Fibroblast of pulmonary artery (primary cell): ENCODE data around the gene EPHX1.

Experiments used
- DNase-seq: peaks from one replicate; pipeline ENCODE4 v3.0.0-alpha.2; 2010; ENCODE audit warnings: low read depth
- H3K4me3 ChIP-seq: replicated peaks from 2 replicates; pipeline ENCODE4 v1.5.1; 2011; ENCODE audit warnings: low read depth, mild to moderate bottlenecking, control low read depth, low read length, moderate library complexity
- TF ChIP-seq, protein P1 (sequence below): IDR thresholded peaks from 2 replicates; pipeline ENCODE4 v1.5.1; 2011; ENCODE audit warnings: mild to moderate bottlenecking, control low read depth, low read length, inconsistent platforms; ENCODE audit errors: missing control alignments

The EPHX1 gene

DNA sequence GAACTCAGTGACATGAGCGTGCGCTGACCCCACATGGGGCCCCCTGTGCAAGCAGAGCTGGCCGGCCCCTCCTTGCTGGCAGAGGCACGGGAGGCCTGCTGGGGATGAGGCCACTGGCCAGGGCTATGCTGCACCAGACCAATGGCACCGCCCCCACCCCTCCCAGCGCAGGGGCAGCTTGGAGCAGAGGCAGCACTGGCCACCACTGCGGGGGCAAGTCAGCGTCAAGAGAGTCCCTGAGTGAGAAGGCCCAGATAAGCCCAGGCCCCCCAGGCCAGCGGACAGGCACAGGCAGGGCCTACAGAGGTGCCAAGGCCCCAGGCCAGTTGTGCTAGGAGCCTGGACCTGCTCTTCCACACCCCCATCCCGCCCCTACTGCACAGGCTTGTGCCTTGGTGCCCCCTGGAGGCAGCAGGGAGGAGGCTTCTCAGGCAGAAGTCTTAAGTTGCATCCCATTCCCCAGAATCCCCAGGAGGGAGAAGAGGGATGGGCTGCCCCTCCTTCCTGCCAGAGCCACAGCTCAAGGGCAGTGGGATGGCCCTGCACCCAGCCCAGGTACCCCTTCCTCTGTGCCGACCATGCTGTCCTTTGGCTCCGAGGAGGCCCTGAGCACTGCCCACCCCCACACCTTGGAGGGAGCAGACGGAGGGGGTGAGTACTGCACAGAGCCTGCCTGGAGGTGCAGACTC, 35.8 kb downstream of the EPHX1 start:
- TF ChIP-seq, protein P1, sequence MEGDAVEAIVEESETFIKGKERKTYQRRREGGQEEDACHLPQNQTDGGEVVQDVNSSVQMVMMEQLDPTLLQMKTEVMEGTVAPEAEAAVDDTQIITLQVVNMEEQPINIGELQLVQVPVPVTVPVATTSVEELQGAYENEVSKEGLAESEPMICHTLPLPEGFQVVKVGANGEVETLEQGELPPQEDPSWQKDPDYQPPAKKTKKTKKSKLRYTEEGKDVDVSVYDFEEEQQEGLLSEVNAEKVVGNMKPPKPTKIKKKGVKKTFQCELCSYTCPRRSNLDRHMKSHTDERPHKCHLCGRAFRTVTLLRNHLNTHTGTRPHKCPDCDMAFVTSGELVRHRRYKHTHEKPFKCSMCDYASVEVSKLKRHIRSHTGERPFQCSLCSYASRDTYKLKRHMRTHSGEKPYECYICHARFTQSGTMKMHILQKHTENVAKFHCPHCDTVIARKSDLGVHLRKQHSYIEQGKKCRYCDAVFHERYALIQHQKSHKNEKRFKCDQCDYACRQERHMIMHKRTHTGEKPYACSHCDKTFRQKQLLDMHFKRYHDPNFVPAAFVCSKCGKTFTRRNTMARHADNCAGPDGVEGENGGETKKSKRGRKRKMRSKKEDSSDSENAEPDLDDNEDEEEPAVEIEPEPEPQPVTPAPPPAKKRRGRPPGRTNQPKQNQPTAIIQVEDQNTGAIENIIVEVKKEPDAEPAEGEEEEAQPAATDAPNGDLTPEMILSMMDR = peak; percentile 82
- peak; percentile 87 for DNase-seq
- H3K4me3 ChIP-seq = no peak overlapping the region

DNA sequence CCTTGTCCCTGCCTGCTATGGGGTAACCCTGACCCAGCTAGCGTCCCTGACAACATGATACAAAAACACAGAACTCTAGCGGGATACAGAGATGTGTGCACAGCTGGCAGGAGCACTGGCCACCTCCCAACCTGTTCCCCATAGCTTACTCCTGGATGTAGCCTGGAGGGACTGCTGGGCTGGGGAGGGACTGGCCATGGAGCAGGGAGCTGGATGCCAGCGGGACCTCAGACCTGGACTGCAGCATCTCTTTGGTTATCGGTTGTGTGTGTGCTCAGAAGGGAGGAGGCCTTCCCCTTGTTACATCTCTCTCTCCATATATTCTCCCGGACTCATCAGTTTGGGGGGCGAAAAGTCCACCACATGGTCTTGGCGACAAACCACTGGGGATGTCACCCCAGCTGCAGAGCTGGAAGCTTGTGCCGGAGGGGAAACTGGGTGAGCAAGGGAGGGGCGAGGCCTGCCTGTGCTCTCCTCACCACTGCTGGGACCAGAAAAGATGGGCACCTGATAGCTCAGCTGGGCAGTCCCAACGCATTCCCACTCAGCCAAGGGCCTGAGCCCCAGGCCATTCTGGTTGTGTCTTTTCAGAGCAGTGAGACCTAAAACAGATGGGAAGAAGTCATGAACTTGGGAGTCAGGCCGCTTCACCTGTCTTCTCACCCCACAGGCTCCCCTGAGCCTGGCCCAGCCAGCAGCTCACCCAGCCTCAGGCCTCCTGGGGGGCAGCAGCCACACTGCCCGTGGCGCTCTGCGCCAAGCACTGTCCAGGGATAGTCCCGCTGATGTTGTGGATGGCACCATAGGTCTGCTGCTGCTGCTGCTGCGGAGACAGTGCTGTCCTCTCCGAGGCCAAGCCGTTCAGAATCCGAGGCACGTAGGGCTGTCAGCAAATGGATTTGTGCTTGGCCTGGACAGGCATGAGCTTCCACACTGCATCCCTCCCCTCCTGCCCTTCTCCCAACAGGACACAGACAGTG, 36.7 kb downstream of the EPHX1 start:
- TF ChIP-seq, protein P1 = no peak
- no peak overlapping the region for H3K4me3 ChIP-seq
- no peak for DNase-seq

DNA sequence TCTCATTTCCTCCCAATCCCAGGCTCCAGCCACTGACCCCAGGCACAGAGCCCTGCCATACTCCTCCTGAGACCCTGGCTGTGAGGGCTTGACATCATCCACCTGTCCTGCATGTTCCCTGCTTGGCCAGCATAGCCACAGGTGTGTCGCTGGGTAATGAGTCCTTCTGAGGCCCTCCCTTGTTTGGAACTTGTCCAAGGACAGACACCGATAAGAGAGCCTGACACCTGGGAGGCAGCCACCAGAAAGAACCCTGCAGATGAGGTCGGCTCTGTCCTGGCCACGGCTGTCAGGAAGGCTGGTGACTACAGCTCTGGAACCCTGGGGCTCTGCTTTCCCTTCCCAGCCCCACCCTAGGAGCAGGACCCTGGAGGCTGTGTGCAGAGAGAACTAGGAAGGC, 37.7 kb downstream of the EPHX1 start:
- TF ChIP-seq, protein P1 = no peak

DNA sequence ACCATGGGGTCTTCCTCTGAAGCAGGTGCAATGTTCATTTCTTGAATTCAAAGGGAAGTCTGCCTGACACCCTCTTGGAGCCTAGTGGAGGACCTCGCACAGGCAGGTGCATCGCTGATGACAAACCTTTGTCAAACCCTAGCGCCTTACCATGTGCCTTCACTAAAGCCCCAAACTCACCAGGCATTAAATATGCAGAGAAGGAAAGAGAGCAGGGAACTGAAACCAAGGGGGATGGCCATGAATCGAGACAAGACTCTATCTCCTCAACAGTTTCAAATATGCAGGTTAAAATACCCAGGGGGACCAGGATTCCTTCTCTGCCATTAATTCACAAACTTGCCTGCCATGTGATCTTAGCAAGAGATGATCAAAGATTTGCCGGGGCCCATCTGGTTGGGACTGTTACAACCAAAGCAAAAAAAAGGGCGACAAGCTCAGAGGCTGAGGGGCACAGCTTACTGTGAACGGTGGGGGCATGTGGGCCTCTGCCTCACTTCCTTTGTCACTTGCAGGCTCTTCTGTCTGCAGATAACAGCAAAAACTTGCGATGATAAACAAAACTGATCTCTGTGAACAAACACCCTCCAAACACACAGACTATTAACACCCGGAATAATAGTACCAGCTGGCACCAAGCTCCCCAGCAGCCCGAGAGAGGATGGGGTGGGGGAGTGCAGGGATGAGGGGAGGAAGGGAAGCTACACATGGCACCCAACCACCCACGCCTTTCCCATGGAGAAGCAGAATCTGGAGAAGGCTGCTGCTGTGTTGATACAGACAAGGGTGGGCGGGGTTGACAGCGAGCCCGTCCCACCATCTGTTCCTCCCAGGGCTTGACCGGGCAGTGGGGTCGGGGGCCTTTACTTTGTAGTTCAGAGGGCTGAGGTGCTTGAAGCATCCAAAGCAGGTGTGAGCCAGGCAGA, 38.4 kb downstream of the EPHX1 start:
- TF ChIP-seq, protein P1 = no peak
- DNase-seq = peak; percentile 36
- H3K4me3 ChIP-seq = no peak overlapping the region

More for the DNA sequence above, 37.7 kb downstream of the EPHX1 start:
- DNase-seq = no peak
- H3K4me3 ChIP-seq = no peak overlapping the region

DNA sequence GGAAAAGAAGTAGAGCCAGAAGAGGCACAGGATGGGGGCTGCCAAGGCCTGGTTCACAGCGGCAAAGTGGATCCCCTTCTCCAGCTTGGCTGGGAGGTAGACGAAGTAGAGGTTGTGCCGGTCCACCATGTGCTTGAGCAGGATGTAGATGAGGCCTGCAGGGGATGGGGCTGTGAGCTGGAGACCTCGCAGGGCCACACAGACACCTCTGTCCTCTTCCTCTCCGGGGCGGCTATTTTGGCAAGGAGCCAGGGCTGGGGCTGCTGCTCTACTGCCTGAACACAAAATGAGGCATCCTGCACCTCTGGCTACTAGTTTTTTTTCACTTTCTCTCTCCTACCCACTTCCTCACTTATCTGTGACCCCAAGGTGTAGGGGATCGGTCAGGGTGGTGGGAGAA, 40.0 kb downstream of the EPHX1 start:
- TF ChIP-seq, protein P1 = no peak
- no peak for DNase-seq

GRCh38 chr1:225850370-225850769, 40.4 kb downstream of the EPHX1 start:
- DNase-seq = no peak
- TF ChIP-seq, protein P1 = no peak
- H3K4me3 ChIP-seq = no peak overlapping the region

More for the DNA sequence above, 40.0 kb downstream of the EPHX1 start:
- no peak overlapping the region for H3K4me3 ChIP-seq
